Kidney epithelial cell (primary cell): ENCODE measurements around the gene EIF5A. TPM values are rescaled to one million over a fixed set of nuclear protein-coding genes. Genes with fewer than 3 reads are reported as not detected.

ENCODE experiments used
- DNase-seq: peaks from one replicate; pipeline ENCODE4 v3.0.0-alpha.2; 2010; ENCODE audit warnings: low read depth
- H3K27me3 ChIP-seq: 2 replicates; pipeline ENCODE4 v1.6.0; 2011; ENCODE audit warnings: low read length; ENCODE audit not compliant: control insufficient read depth, insufficient read depth
- H3K36me3 ChIP-seq: 2 replicates; pipeline ENCODE4 v1.5.1; 2011; ENCODE audit warnings: low read length; ENCODE audit not compliant: control insufficient read depth, insufficient read depth
- H3K4me3 ChIP-seq: 2 replicates; pipeline ENCODE4 v1.5.1; 2011; ENCODE audit warnings: low read depth, mild to moderate bottlenecking, control low read depth, low read length
- CTCF ChIP-seq: IDR thresholded peaks from 2 replicates; pipeline ENCODE4 v1.5.1; 2011; ENCODE audit warnings: mild to moderate bottlenecking, moderate library complexity, low read length, control low read depth, inconsistent platforms; ENCODE audit not compliant: insufficient read depth, poor library complexity, severe bottlenecking
- total RNA-seq: library from RNA; depleted of rRNA; stranded (reverse); fragments of >200 nt; gene quantifications from 2 replicates; pipeline ENCODE4 v1.2.3, GENCODE V29; 2015

Gene EIF5A
- total RNA-seq, 1 donor from 2014 or later: 490 TPM

DNA sequence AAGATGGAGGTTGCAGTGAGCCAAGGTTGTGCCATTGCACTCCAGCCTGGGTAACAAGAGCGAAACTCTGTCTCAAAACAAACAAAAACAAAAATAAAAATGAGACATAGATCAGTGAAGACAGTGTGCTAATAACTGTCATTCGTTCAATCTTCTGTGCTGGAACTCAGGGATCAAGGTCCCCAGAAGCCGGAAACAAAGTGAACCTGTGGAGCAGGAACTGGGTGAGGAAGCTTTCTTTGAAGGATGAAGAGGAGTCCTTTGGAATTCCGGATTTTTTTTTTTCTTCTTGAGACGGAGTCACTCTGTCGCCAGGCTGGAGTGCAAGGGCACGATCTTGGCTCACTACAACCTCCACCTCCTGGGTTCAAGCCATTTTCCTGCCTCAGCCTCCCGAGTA lies 28.0 kb upstream of the EIF5A start:
- Histone ChIP-seq H3K4me3 (no peak overlapping the region), H3K36me3 (no peaks in the 10 kb centered on the region), H3K27me3 (peaks cover 28% of the 10 kb centered on the region)
- TF ChIP-seq CTCF: no peak
- DNase-seq: no peak

DNA sequence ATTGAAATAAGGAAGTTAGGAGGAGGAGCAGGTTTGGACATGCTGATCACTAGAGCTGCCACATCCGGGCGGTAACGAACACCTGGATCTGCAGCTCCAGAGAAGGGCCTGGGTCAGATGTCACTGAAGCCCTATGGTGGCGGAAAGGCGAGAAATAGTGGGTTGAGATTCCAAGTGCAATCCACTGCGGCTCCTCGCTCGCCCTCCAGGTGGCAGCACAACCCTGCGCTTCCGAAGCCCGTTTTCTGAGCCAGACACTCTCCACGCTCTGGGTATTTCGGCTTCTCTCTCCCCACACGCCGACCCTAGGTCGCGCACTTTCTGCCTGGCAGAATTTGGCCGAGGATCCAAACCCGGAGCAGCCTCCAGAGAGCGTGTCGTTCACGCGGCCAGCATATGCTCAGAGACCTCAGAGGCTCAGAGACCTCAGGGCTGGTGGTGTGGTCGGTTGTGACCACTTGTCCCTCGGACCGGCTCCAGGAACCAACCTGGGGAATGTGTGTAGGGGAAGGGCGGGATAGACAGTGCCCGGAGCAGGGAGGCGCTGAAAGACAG lies 26.8 kb upstream of the EIF5A start:
- no peak for DNase-seq

DNA sequence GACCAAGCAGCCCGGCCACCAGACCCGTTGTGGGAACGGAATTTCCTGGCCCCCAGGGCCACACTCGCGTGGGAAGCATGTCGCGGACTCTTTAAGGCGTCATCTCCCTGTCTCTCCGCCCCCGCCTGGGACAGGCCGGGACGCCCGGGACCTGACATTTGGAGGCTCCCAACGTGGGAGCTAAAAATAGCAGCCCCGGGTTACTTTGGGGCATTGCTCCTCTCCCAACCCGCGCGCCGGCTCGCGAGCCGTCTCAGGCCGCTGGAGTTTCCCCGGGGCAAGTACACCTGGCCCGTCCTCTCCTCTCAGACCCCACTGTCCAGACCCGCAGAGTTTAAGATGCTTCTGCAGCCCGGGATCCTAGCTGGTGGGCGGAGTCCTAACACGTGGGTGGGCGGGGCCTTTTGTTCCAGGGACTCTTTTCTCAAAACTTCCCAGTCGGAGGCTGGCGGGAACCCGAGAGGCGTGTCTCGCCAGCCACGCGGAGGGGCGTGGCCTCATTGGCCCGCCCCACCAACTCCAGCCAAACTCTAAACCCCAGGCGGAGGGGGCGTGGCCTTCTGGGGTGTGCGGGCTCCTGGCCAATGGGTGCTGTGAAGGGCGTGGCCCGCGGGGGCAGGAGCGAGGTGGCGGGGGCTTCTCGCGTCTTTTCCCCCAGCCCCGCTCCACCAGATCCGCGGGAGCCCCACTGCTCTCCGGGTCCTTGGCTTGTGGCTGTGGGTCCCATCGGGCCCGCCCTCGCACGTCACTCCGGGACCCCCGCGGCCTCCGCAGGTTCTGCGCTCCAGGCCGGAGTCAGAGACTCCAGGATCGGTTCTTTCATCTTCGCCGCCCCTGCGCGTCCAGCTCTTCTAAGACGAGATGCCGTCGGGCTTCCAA lies 26.1 kb upstream of the EIF5A start, which contains the start of gene SLC2A4:
TSS of gene SLC2A4 (plus strand) at position 645 of the 879 bp plus-strand sequence. CDS start at position 862, 217 bp downstream.
- no peak for TF ChIP-seq CTCF
- DNase-seq: peak; percentile 62
- H3K27me3 ChIP-seq: peaks cover 40% of the 10 kb centered on the region
- H3K4me3 ChIP-seq: peak within 1 kb of the TSS; percentile 31
- H3K36me3 ChIP-seq: no peaks in the 10 kb centered on the region

More for the DNA sequence above, 26.8 kb upstream of the EIF5A start:
- TF ChIP-seq CTCF: peak; percentile 93
- H3K4me3 ChIP-seq: no peak overlapping the region
- H3K36me3 ChIP-seq: no peaks in the 10 kb centered on the region
- peaks cover 34% of the 10 kb centered on the region for H3K27me3 ChIP-seq

DNA sequence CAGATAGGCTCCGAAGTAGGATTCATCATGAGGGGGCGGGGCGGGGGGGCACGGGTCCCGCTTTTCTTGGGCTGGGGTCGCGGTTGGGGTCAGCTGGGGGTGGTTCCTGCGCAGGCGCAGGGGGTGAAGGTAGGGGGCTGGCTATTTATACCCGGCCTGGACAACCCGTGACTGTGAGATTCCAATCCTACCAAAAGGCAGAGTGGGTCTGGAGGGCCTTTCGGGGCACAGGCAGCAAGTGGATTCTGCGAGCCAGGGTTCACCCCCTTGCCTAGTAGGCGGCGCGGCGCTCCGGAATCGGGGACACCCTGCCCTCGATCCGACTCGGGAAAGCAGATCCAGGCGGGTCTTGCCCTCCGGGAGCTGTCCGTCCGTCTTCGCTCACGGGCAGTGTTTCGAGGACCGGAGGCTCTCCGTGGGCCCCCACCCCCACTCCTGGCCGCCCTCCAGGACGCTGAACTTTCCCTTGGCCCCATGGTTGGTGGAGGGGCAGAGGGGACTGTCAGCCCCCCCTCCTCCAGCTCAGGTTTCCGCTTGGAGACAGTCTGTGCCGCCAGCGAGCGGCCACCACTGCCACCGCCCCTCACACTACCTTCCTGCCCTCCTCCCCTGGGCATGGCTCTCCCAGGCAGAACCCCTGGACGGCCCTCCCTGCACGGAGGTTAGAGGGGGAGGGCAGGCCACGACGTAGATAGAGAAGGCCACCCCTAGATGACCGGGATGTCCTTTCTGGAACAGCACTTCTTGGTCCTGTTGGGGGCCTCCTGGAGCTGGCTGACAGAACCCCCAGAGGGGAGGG lies 25.3 kb upstream of the EIF5A start:
- no peaks in the 10 kb centered on the region for H3K36me3 ChIP-seq
- H3K4me3 ChIP-seq: peak overlapping the region; percentile 31
- peaks cover 47% of the 10 kb centered on the region for H3K27me3 ChIP-seq
- no peak for DNase-seq
- no peak for TF ChIP-seq CTCF

DNA sequence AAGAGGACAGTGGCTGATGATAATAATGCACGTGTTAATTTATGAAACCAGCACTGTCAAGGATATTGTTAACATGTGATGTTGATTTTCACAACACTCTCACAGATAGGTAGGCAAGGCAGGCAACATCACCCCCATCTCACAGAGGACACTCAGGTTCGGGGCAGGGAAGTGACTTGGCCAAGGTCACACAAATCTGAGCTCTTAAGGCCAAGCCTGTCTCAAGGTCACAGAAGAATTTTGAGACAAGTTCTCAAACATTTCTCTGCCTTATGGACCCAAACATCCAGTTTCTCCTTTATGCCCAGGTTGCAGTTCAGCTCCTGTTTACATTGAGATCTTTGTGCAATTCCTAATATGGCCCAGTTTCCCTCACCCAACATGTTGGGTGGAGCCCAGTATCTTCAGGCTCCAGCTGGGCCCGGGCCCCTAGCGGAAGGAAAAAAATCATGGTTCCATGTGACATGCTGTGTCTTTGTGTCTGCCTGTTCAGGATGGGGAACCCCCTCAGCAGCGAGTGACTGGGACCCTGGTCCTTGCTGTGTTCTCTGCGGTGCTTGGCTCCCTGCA lies 24.6 kb upstream of the EIF5A start:
- TF ChIP-seq CTCF: no peak
- Histone ChIP-seq H3K36me3 (no peaks in the 10 kb centered on the region), H3K4me3 (no peak overlapping the region)

More for the DNA sequence above, 24.6 kb upstream of the EIF5A start:
- H3K27me3 ChIP-seq: peaks cover 50% of the 10 kb centered on the region
- DNase-seq: no peak
